ENCODE measurements around the gene UQCRH.

GRCh38 chr1:46362158-46362557, 58.7 kb downstream of the UQCRH start:
- TF ChIP-seq, protein P1, sequence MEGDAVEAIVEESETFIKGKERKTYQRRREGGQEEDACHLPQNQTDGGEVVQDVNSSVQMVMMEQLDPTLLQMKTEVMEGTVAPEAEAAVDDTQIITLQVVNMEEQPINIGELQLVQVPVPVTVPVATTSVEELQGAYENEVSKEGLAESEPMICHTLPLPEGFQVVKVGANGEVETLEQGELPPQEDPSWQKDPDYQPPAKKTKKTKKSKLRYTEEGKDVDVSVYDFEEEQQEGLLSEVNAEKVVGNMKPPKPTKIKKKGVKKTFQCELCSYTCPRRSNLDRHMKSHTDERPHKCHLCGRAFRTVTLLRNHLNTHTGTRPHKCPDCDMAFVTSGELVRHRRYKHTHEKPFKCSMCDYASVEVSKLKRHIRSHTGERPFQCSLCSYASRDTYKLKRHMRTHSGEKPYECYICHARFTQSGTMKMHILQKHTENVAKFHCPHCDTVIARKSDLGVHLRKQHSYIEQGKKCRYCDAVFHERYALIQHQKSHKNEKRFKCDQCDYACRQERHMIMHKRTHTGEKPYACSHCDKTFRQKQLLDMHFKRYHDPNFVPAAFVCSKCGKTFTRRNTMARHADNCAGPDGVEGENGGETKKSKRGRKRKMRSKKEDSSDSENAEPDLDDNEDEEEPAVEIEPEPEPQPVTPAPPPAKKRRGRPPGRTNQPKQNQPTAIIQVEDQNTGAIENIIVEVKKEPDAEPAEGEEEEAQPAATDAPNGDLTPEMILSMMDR (IDR thresholded peaks at IDR 0.05 in 8 of 11, conservative IDR thresholded peaks at IDR 0.05 in 3 of 11): no peak
- TF ChIP-seq POLR2AphosphoS5 (IDR thresholded peaks at IDR 0.05): no peak
- no peak for TF ChIP-seq POLR2A (IDR thresholded peaks at IDR 0.05)
